ENCODE data around the gene AMOTL1. TPM values are rescaled to one million over a fixed set of nuclear protein-coding genes. Genes with fewer than 3 reads are reported as not detected.

Gene AMOTL1
- total RNA-seq, 2 experiments from 2014 or later: 0.08 TPM; not detected in 1

- Mint-ChIP-seq H3K9me3 (peaks cover 9% of the 10 kb centered on the region), H3K27ac (no peak overlapping the region), H3K4me1 (ENCODE audit: low read depth) (no peaks in the 10 kb centered on the region), H3K36me3 (ENCODE audit: low read depth) (peaks cover 13% of the 10 kb centered on the region), H3K4me3 (no peak overlapping the region), H3K27me3 (no peaks in the 10 kb centered on the region)
- Histone ChIP-seq H3K27ac (ENCODE audit: low read depth in 1 of 2, low read length in 2 of 2) (no peak overlapping the region), H3K36me3 (ENCODE audit: insufficient read depth, low read length) (no peaks in the 10 kb centered on the region), H3K4me1 (ENCODE audit: insufficient read depth, low read length) (no peaks in the 10 kb centered on the region), H3K27me3 (ENCODE audit: control insufficient read depth in 1 of 2, insufficient read depth in 2 of 2, low read length in 2 of 2) (no peaks in the 10 kb centered on the region), H3K9me3 (ENCODE audit: control insufficient read depth in 1 of 2, insufficient read depth in 1 of 2, low read length in 2 of 2) (peaks cover 10 to 25% of the 10 kb centered on the region in 2 experiments), H3K4me3 (ENCODE audit: low read length) (no peak overlapping the region)
- no peak for ATAC-seq (ENCODE audit: poor library complexity)
- no peak for TF ChIP-seq CTCF (IDR thresholded peaks at IDR 0.05)
- DNase-seq: no peak
- ChIA-PET POLR2A (no interaction called here), CTCF (no interaction called here)
- intact Hi-C loops (cut with DNase I, micrococcal nuclease): loop anchor here in 1 of 2 experiments (5.0 kb wide), 1 partner anchor 273 kb away; no protein-coding TSS in a partner anchor
Observed at GRCh38 chr11:94895451-94895850, 127.3 kb downstream of the AMOTL1 start.

DNA sequence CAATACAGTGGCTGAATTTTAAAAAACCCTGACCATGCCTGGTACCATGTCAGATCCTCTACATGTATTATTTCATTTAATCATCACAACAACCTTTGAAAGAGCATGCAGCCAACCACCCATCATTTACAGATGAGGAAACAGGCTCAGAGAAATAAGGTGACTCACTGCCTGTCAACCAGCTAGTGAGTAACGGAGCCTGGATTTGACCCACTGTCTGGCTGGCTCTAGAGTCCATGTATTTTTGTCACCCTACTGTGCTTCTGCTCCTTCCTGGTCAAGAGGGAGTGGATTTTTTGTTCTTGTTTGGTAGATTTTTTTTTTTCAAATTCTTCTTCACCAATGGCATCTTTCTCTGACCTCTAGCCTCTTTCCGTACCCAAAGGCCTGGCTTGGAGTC lies 127.8 kb downstream of the AMOTL1 start:
- H3K9me3 Mint-ChIP-seq: peaks cover 9% of the 10 kb centered on the region
- intact Hi-C loops (cut with DNase I, micrococcal nuclease): loop anchor here in 1 of 2 experiments (2.0 to 5.0 kb wide), 2 partner anchors 274 to 377 kb away; no protein-coding TSS in a partner anchor
- H3K27me3 Mint-ChIP-seq: no peaks in the 10 kb centered on the region
- ChIA-PET POLR2A (no interaction called here), CTCF (no interaction called here)
- no peaks in the 10 kb centered on the region for H3K4me1 Mint-ChIP-seq (ENCODE audit: low read depth)
- peaks cover 10 to 25% of the 10 kb centered on the region in 2 experiments for H3K9me3 ChIP-seq (ENCODE audit: control insufficient read depth in 1 of 2, insufficient read depth in 1 of 2, low read length in 2 of 2)
- no peak for TF ChIP-seq CTCF (IDR thresholded peaks at IDR 0.05)
- no peak for ATAC-seq (ENCODE audit: poor library complexity)
- H3K27ac Mint-ChIP-seq: no peak overlapping the region
- H3K4me1 ChIP-seq (ENCODE audit: insufficient read depth, low read length): no peaks in the 10 kb centered on the region
- H3K4me3 ChIP-seq (ENCODE audit: low read length): no peak overlapping the region
- no peak for DNase-seq
- no peak overlapping the region for H3K27ac ChIP-seq (ENCODE audit: low read depth in 1 of 2, low read length in 2 of 2)
- peaks cover 9% of the 10 kb centered on the region for H3K36me3 Mint-ChIP-seq (ENCODE audit: low read depth)
- H3K27me3 ChIP-seq (ENCODE audit: control insufficient read depth in 1 of 2, insufficient read depth in 2 of 2, low read length in 2 of 2): no peaks in the 10 kb centered on the region
- no peak overlapping the region for H3K4me3 Mint-ChIP-seq
- H3K36me3 ChIP-seq (ENCODE audit: insufficient read depth, low read length): no peaks in the 10 kb centered on the region

DNA sequence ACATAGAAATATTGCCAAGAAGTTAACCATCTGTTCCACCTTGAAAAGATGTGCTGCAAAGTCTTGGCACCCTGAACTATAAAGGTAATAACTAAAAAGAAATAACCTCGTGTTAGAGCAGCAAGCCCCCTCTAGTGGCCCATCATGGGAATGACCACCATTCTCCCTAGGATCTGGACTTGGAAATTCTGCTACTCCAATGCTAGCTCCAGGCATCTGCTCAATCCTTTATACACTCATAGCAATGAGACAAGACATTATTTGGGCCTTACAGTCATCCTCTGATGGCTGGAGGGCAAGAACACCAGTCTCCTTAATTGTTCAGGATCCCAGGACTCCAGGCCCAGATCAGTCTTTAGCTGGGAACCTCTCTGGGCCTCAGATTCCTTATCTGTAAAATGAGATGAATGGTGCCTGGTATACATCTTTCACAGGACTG lies 129.2 kb downstream of the AMOTL1 start:
- peak in 8 of 14 experiments; percentile 13 to 53 (median 22) for DNase-seq
- intact Hi-C loops (cut with DNase I, micrococcal nuclease): loop anchor here (1.0 to 5.0 kb wide), 3 partner anchors 274 to 379 kb away; no protein-coding TSS in a partner anchor
- ATAC-seq (ENCODE audit: poor library complexity): no peak
- H3K9me3 Mint-ChIP-seq: peaks cover 7% of the 10 kb centered on the region
- no peaks in the 10 kb centered on the region for H3K4me1 Mint-ChIP-seq (ENCODE audit: low read depth)
- peaks cover 9% of the 10 kb centered on the region for H3K36me3 Mint-ChIP-seq (ENCODE audit: low read depth)
- H3K27ac Mint-ChIP-seq: no peak overlapping the region
- H3K4me3 ChIP-seq (ENCODE audit: low read length): no peak overlapping the region
- no peaks in the 10 kb centered on the region for H3K36me3 ChIP-seq (ENCODE audit: insufficient read depth, low read length)
- H3K4me3 Mint-ChIP-seq: no peak overlapping the region
- H3K4me1 ChIP-seq (ENCODE audit: insufficient read depth, low read length): no peaks in the 10 kb centered on the region
- ChIA-PET POLR2A (interaction anchor here (0.9 kb wide), 1 partner anchor 76 kb away, joined by 4 read pairs; the partner anchor contains the start of genes CWC15 and KDM4D), CTCF (interaction anchor here (1.0 to 1.2 kb wide), 2 partner anchors 11 to 1002 kb away, joined by 3 to 5 read pairs; no protein-coding TSS in a partner anchor)
- no peaks in the 10 kb centered on the region for H3K27me3 ChIP-seq (ENCODE audit: control insufficient read depth in 1 of 2, insufficient read depth in 2 of 2, low read length in 2 of 2)
- H3K27ac ChIP-seq (ENCODE audit: low read depth in 1 of 2, low read length in 2 of 2): no peak overlapping the region
- H3K27me3 Mint-ChIP-seq: no peaks in the 10 kb centered on the region
- H3K9me3 ChIP-seq (ENCODE audit: control insufficient read depth in 1 of 2, insufficient read depth in 1 of 2, low read length in 2 of 2): peaks cover 10 to 14% of the 10 kb centered on the region in 2 experiments
- TF ChIP-seq CTCF (IDR thresholded peaks at IDR 0.05): peak; percentile 88

Measured in CD4-positive, alpha-beta T cell (primary cell).